Colonic mucosa (tissue), 4 donors: ENCODE results near the gene GRAP2. TPM values are rescaled to one million over a fixed set of nuclear protein-coding genes. Genes with fewer than 3 reads are reported as not detected.

Experiments used
- DNase-seq: peaks from one replicate; pipeline ENCODE4 v3.0.0-alpha.2; 2020
- H3K27ac ChIP-seq: fragments of 200-600 bp; one replicate; pipeline ENCODE4 v1.8.0; 2021
- H3K27me3 ChIP-seq: fragments of 200-600 bp; one replicate; pipeline ENCODE4 v1.8.0; 2021
- H3K36me3 ChIP-seq: fragments of 200-600 bp; one replicate; pipeline ENCODE4 v1.8.0; 2021
- H3K4me1 ChIP-seq: fragments of 200-600 bp; one replicate; pipeline ENCODE4 v1.8.0; 2021; ENCODE audit warnings: mild to moderate bottlenecking
- H3K4me3 ChIP-seq: fragments of 200-600 bp; one replicate; pipeline ENCODE4 v1.8.0; 2021
- H3K9ac ChIP-seq, 2 donors: one replicate each; pipeline ENCODE4 v1.7.0; 2013; ENCODE audit warnings: control low read depth in 2 of 2, low read depth in 2 of 2, low read length in 2 of 2
- H3K9me3 ChIP-seq: fragments of 200-600 bp; one replicate; pipeline ENCODE4 v1.8.0; 2021
- intact Hi-C: fragments of 100-400 bp; cut with DNase I; formaldehyde crosslinking; loops from one replicate; pipeline ENCODE4 v1.14.1; 2022
- total RNA-seq, 2 donors: library from RNA; stranded (reverse); fragmentation: NEBNext Ultra II Directional in 1 of 2; extraction: Animal tissue kit (Norgen Biotek cat#: 25700) in 1 of 2; gene quantifications; one replicate each; pipeline ENCODE4 v1.2.1, GENCODE V29; 2021
- TF ChIP-seq, protein P1 (sequence below): fragments of 200-600 bp; IDR thresholded peaks from one replicate; pipeline ENCODE4 v1.8.0; 2022; ENCODE audit warnings: antibody characterized with exemption, mild to moderate bottlenecking
- donor health status: healthy.
- donor health status: DM: no; HTN: no; CAD: no.
- donor health status: DM: no; HTN: no; CAD: no.

Gene GRAP2
- total RNA-seq, 2 donors from 2014 or later = 2.1 to 4.2 TPM

- H3K27ac ChIP-seq = no peak overlapping the region
- TF ChIP-seq, protein P1, sequence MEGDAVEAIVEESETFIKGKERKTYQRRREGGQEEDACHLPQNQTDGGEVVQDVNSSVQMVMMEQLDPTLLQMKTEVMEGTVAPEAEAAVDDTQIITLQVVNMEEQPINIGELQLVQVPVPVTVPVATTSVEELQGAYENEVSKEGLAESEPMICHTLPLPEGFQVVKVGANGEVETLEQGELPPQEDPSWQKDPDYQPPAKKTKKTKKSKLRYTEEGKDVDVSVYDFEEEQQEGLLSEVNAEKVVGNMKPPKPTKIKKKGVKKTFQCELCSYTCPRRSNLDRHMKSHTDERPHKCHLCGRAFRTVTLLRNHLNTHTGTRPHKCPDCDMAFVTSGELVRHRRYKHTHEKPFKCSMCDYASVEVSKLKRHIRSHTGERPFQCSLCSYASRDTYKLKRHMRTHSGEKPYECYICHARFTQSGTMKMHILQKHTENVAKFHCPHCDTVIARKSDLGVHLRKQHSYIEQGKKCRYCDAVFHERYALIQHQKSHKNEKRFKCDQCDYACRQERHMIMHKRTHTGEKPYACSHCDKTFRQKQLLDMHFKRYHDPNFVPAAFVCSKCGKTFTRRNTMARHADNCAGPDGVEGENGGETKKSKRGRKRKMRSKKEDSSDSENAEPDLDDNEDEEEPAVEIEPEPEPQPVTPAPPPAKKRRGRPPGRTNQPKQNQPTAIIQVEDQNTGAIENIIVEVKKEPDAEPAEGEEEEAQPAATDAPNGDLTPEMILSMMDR = no peak
- no peak overlapping the region for H3K9ac ChIP-seq
- intact Hi-C loops = no loop called here
- no peak overlapping the region for H3K4me3 ChIP-seq
- no peaks in the 10 kb centered on the region for H3K27me3 ChIP-seq
- no peaks in the 10 kb centered on the region for H3K9me3 ChIP-seq
- no peaks in the 10 kb centered on the region for H3K36me3 ChIP-seq
- DNase-seq = no peak
- H3K4me1 ChIP-seq = no peaks in the 10 kb centered on the region
Measured at GRCh38 chr22:39920134-39920743, 19.4 kb downstream of the GRAP2 start.

GRCh38 chr22:39923696-39924095, 22.8 kb downstream of the GRAP2 start:
- TF ChIP-seq, protein P1 = no peak
- intact Hi-C loops = no loop called here
- Histone ChIP-seq H3K9me3 (no peaks in the 10 kb centered on the region), H3K27ac (no peak overlapping the region), H3K4me3 (no peak overlapping the region), H3K9ac (no peak overlapping the region), H3K27me3 (no peaks in the 10 kb centered on the region), H3K36me3 (no peaks in the 10 kb centered on the region), H3K4me1 (no peaks in the 10 kb centered on the region)
- no peak for DNase-seq

- intact Hi-C loops = no loop called here
- Histone ChIP-seq H3K4me1 (no peaks in the 10 kb centered on the region), H3K27ac (no peak overlapping the region), H3K36me3 (no peaks in the 10 kb centered on the region), H3K9me3 (no peaks in the 10 kb centered on the region), H3K9ac (no peak overlapping the region), H3K27me3 (no peaks in the 10 kb centered on the region), H3K4me3 (no peak overlapping the region)
- TF ChIP-seq, protein P1 = no peak
- DNase-seq = no peak
Measured at GRCh38 chr22:39924286-39924685, 23.4 kb downstream of the GRAP2 start.

- Histone ChIP-seq H3K27me3 (no peaks in the 10 kb centered on the region), H3K4me3 (no peak overlapping the region), H3K27ac (no peak overlapping the region), H3K9me3 (no peaks in the 10 kb centered on the region), H3K4me1 (no peaks in the 10 kb centered on the region), H3K36me3 (no peaks in the 10 kb centered on the region), H3K9ac (no peak overlapping the region)
- intact Hi-C loops = no loop called here
- DNase-seq = no peak
- TF ChIP-seq, protein P1 = no peak
Measured at GRCh38 chr22:39925273-39925672, 24.4 kb downstream of the GRAP2 start.

DNA sequence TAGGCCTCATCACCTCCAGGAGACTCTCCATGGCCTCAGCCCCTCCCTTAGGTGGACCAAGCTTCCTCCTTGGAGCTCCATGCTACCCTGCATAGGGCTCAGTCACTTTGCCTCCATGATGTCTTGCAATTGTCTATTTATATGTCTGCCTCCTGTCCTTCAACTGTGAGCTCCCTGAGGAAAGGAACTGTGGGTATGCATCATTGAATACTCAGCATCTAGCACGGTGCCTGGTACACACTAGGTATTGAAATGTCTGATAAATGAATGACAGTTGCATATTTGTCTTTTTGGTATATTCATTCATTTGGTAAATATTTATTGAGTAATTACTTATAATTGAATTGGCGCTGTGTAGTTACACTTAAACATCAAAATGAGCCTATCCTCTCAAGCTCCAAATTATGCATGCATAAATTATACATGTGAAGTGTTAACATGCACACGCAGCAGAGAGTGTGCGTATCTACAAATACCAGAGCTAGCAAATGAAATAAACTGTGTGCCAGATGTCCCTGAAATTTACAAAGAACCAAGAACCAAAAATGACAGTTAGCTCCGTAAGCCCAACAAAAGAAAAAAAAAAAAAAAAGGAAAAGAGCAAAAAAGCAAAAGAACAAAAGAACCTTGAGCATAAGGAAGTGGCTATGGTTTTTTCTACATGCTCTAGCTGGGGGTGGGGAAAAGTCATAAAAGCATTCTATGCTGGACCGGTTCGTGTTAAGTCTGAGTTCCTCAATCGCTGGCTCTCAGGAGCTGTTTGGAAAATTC, 25.2 kb downstream of the GRAP2 start:
- TF ChIP-seq, protein P1 = no peak
- Histone ChIP-seq H3K36me3 (no peaks in the 10 kb centered on the region), H3K9me3 (no peaks in the 10 kb centered on the region), H3K4me1 (no peaks in the 10 kb centered on the region), H3K27me3 (no peaks in the 10 kb centered on the region), H3K4me3 (no peak overlapping the region), H3K27ac (no peak overlapping the region), H3K9ac (no peak overlapping the region)
- DNase-seq = peak; percentile 62
- intact Hi-C loops = no loop called here
